Measurements from ENCODE around the gene DIP2A. TPM values are rescaled to one million over a fixed set of nuclear protein-coding genes. Genes with fewer than 3 reads are reported as not detected.
A peak's percentile ranks its signal among the peaks of the same experiment; 100 is the strongest.

The DIP2A gene
- total and polyA plus RNA-seq, 11 donors: 13.4 to 31.9 (median 22.6) TPM

DNA sequence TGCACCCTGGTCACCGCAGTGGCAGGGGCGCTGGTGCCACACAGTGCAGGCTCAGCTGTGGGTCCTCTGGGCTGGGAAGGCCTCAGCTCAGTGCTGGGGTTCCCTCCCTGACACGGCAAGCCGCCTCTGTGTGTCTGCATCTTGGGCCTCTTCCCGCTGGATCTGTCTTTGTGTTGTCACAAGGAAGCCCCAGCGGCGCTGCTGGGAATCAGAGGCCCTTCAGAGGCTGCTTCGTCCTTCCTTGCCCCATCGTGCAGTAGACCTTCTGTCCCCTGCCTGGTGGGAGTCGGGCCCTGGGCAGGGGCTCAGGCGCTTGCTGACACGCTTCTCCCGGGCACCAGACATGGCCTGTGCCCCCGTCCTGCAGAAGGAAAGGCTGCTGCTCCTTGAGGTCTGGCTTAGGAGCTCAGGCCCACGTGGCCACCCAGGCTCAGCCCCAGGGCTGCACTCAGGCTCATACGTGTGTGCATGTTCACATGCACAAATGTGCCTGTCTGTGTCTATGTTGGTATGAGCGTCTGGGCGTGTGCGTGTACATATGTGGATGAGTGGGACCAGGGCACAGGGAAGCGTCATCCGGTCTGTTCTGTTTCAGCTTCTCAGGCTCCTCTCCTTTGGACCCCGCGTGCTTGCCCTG is 24.3 kb upstream of the DIP2A start:
- Histone ChIP-seq H3K9me3 (no peaks in the 10 kb centered on the region), H3K36me3 (peaks cover 2 to 94% (median 87%) of the 10 kb centered on the region in 9 donors), H3K4me3 (no peak overlapping the region), H3K27ac (no peak overlapping the region), H3K27me3 (no peaks in the 10 kb centered on the region), H3K4me1 (peaks cover 0 to 10% (median 0%) of the 10 kb centered on the region in 12 donors)
- TF ChIP-seq, protein P1, sequence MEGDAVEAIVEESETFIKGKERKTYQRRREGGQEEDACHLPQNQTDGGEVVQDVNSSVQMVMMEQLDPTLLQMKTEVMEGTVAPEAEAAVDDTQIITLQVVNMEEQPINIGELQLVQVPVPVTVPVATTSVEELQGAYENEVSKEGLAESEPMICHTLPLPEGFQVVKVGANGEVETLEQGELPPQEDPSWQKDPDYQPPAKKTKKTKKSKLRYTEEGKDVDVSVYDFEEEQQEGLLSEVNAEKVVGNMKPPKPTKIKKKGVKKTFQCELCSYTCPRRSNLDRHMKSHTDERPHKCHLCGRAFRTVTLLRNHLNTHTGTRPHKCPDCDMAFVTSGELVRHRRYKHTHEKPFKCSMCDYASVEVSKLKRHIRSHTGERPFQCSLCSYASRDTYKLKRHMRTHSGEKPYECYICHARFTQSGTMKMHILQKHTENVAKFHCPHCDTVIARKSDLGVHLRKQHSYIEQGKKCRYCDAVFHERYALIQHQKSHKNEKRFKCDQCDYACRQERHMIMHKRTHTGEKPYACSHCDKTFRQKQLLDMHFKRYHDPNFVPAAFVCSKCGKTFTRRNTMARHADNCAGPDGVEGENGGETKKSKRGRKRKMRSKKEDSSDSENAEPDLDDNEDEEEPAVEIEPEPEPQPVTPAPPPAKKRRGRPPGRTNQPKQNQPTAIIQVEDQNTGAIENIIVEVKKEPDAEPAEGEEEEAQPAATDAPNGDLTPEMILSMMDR (IDR thresholded peaks at IDR 0.05): no peak
- no peak for TF ChIP-seq POLR2A (IDR thresholded peaks at IDR 0.05)
- intact Hi-C loops (cut with DNase I): no loop called here
- DNase-seq (peak in 1 of 5 donors; percentile 50), ATAC-seq (no peak)
- WGBS, 4 donors: 93 to 96% (median 96%) methylated on average over 16 to 23 of the region's 23 CpGs

GRCh38 chr21:46435786-46436227 is 22.9 kb upstream of the DIP2A start:
- peaks cover 0 to 10% (median 0%) of the 10 kb centered on the region in 12 donors for H3K4me1 ChIP-seq
- no peak overlapping the region for H3K4me3 ChIP-seq
- H3K36me3 ChIP-seq: peaks cover 2 to 97% (median 89%) of the 10 kb centered on the region in 9 donors
- no peaks in the 10 kb centered on the region for H3K9me3 ChIP-seq
- WGBS, 4 donors: 96 to 97% (median 96%) methylated on average over 29 of the region's 29 CpGs
- no peak for ATAC-seq
- no peak overlapping the region for H3K27ac ChIP-seq
- TF ChIP-seq, protein P1 (IDR thresholded peaks at IDR 0.05): no peak
- TF ChIP-seq POLR2A (IDR thresholded peaks at IDR 0.05): no peak
- H3K27me3 ChIP-seq: no peaks in the 10 kb centered on the region
- DNase-seq: peak in 1 of 5 donors; percentile 53
- intact Hi-C loops (cut with DNase I): no loop called here

GRCh38 chr21:46436621-46437020 is 22.1 kb upstream of the DIP2A start:
- no peaks in the 10 kb centered on the region for H3K9me3 ChIP-seq
- H3K4me1 ChIP-seq: peaks cover 0 to 10% (median 0%) of the 10 kb centered on the region in 12 donors
- H3K27ac ChIP-seq: no peak overlapping the region
- 92 to 97% (median 94%) methylated on average over 15 of the region's 15 CpGs for WGBS, 4 donors
- H3K36me3 ChIP-seq: peaks cover 2 to 97% (median 89%) of the 10 kb centered on the region in 9 donors
- DNase-seq (no peak), ATAC-seq (no peak)
- TF ChIP-seq, protein P1 (IDR thresholded peaks at IDR 0.05): no peak
- TF ChIP-seq POLR2A (IDR thresholded peaks at IDR 0.05): no peak
- no peaks in the 10 kb centered on the region for H3K27me3 ChIP-seq
- intact Hi-C loops (cut with DNase I): no loop called here
- H3K4me3 ChIP-seq: no peak overlapping the region

DNA sequence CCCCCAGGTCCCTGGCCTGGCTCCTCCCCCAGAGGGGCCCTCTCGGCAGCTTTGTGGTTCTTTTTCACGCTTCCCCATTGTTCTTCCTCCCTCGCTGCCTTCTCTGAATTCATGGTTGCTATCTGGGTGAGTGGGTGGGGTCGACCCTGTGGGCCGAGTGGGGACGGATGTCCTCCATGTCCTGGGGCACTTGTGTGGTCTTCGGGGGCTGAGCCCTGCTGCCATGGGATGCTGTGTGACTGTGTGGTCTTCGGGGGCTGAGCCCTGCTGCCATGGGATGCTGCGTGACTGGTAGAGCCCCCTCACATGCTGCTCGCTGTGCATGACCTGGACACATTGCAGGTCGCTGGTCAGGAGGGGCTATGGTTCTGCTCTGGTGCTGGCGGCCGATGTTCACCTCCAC is 21.6 kb upstream of the DIP2A start:
- WGBS, 4 donors: 75 to 92% (median 86%) methylated on average over 11 to 13 of the region's 13 CpGs
- Histone ChIP-seq H3K27me3 (no peaks in the 10 kb centered on the region), H3K36me3 (peaks cover 2 to 97% (median 89%) of the 10 kb centered on the region in 9 donors), H3K9me3 (no peaks in the 10 kb centered on the region), H3K4me3 (no peak overlapping the region), H3K4me1 (peaks cover 0 to 5% (median 0%) of the 10 kb centered on the region in 12 donors), H3K27ac (no peak overlapping the region)
- TF ChIP-seq POLR2A (IDR thresholded peaks at IDR 0.05): no peak
- TF ChIP-seq, protein P1 (IDR thresholded peaks at IDR 0.05): no peak
- ATAC-seq (peak in 1 of 4 donors; percentile 7), DNase-seq (no peak)
- intact Hi-C loops (cut with DNase I): no loop called here
